ENCODE measurements around the gene FTO.

- TF ChIP-seq POLR2A (IDR thresholded peaks at IDR 0.05): no peak
- TF ChIP-seq CTCF (IDR thresholded peaks at IDR 0.05): no peak
Measured at GRCh38 chr16:54129810-54130209, 425.9 kb downstream of the FTO start.

Measured in tibial nerve (tissue), 3 donors.